GM12874 (cell line): ENCODE data around the gene LRRC4B.

Experiments used
- TF ChIP-seq, protein P1 (sequence below): IDR thresholded peaks from 2 replicates; pipeline ENCODE4 v1.5.1; 2011; ENCODE audit warnings: low read depth, mild to moderate bottlenecking, control low read depth, low read length, moderate library complexity; ENCODE audit not compliant: insufficient read depth

The LRRC4B gene

GRCh38 chr19:50479761-50480251 lies 88.4 kb downstream of the LRRC4B start:
- TF ChIP-seq, protein P1, sequence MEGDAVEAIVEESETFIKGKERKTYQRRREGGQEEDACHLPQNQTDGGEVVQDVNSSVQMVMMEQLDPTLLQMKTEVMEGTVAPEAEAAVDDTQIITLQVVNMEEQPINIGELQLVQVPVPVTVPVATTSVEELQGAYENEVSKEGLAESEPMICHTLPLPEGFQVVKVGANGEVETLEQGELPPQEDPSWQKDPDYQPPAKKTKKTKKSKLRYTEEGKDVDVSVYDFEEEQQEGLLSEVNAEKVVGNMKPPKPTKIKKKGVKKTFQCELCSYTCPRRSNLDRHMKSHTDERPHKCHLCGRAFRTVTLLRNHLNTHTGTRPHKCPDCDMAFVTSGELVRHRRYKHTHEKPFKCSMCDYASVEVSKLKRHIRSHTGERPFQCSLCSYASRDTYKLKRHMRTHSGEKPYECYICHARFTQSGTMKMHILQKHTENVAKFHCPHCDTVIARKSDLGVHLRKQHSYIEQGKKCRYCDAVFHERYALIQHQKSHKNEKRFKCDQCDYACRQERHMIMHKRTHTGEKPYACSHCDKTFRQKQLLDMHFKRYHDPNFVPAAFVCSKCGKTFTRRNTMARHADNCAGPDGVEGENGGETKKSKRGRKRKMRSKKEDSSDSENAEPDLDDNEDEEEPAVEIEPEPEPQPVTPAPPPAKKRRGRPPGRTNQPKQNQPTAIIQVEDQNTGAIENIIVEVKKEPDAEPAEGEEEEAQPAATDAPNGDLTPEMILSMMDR: no peak

- TF ChIP-seq, protein P1: peak; percentile 21; the same call in 1 of the 2 replicates
Observed at GRCh38 chr19:50478901-50479715, 89.1 kb downstream of the LRRC4B start.

DNA sequence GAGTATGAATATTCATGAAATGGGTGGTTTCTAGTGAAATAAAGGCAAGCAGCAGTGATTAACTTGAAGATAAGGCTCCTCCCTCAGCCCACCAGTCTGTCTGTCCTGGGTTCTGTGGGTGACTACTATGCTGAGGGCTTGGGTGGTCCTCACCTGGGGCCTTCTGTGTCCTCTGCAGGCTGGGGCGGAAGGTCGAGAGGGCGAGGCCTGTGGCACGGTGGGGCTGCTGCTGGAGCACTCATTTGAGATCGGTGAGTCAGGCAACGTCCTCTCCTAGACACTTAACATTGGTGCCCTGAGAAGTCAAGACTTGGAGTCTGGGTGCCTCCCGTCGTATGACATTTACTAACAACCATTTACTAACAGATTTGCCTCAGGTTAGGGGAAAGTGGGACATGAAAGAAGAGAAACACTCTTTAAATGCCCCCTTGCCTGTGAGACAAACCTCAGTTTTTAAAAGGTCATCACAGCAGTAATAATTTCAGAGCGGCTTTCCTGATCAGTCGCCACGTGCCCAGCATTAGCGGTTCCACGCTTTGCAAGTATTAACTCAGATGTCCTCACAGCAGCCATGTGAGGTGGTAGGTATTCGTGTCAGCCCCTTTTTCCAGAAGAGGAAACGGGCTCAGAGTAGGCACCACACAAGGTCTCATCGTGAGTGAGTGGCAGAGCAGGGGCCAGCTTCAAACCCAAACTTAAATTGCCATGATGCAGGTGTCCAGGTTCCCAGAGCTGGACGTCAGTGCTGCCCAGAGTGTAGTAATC lies 90.3 kb downstream of the LRRC4B start:
- TF ChIP-seq, protein P1: no peak

GRCh38 chr19:50476907-50477238 lies 91.4 kb downstream of the LRRC4B start:
- TF ChIP-seq, protein P1: no peak

DNA sequence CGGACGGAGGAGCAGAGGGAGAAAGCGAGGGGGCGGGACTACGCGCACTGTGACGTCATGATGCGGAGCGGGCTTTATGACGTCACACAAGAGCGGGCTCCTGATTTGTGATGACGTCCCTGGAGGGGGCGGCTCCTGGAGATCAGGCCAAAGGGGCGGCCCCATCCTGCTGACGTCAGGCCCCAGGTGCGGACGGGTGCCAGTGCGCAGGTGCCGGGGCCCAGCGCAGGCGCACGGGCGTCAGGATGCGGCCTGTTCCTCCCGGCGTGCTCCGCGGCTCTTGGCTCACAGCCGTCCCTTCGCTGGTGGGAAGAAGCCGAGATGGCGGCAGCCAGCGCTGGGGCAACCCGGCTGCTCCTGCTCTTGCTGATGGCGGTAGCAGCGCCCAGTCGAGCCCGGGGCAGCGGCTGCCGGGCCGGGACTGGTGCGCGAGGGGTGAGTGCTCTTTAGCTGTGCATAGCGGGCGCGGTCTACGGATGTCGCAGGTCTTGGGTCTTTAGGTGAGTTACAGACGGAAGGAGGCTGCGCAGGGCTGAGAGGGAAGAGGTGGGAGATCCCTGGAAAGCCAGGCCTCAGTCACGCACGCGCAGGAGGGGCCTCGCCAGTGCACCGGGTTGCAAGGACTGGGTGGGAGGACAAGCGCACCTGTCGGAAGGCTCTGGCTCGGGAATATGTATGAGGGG lies 91.9 kb downstream of the LRRC4B start, which contains the start of the genes EMC10 and GARIN5A:
Gene EMC10, plus strand, starts transcription at position 284 of the 683 bp plus-strand sequence. Its CDS starts 38 bp downstream, at position 322.
Gene GARIN5A, minus strand, starts transcription at position 625 of the 683 bp plus-strand sequence. Its CDS starts 460 bp downstream, at position 165.
- TF ChIP-seq, protein P1: no peak

GRCh38 chr19:50475736-50476223 lies 92.5 kb downstream of the LRRC4B start:
- TF ChIP-seq, protein P1: no peak

DNA sequence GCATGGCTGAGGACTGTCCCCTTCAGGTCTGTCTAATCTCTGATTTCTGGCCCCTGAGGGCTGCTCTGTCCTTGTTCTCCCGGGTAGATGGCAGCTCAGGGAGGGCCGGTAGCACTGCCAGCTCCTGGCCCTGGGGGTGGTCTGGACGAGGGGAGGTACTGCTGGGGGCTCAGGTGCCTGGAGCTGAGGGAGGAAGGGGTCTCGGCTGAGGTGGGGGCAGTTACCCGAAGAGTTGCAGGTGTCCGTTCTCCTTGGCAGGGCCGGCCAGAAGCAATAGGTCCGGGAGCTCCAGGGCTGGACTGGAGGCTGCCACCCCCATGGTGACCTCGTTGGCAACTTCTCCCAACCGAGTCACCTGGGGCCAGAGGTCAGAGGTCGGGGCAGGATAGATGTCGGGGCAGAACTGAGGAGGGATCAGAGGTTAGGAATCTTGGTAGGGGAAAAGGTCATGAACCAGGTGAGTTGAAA lies 93.1 kb downstream of the LRRC4B start:
- TF ChIP-seq, protein P1: no peak
